AG09309 (cell line): ENCODE measurements around the gene NEURL2.
"Not testable (repeated sequence)": the region's sequence is repeated elsewhere in the genome, so short reads cannot be mapped to it uniquely, and the experiment has no call there.

Source experiments
- DNase-seq: peaks from one replicate; pipeline ENCODE4 v3.0.0-alpha.2; 2010; ENCODE audit warnings: low read depth
- H3K4me3 ChIP-seq: 2 replicates; pipeline ENCODE4 v1.5.1; 2011; ENCODE audit warnings: mild to moderate bottlenecking, low read depth, low read length, moderate library complexity; ENCODE audit not compliant: control insufficient read depth
- CTCF ChIP-seq: IDR thresholded peaks from 2 replicates; pipeline ENCODE4 v1.5.1; 2011; ENCODE audit warnings: mild to moderate bottlenecking, low read depth, low read length, inconsistent platforms; ENCODE audit not compliant: insufficient read depth, control insufficient read depth; ENCODE audit errors: missing control alignments

NEURL2 gene

GRCh38 chr20:45907219-45907948 is 16.4 kb upstream of the NEURL2 start:
- no peak for TF ChIP-seq CTCF
- no peak overlapping the region for H3K4me3 ChIP-seq
- no peak for DNase-seq

GRCh38 chr20:45905505-45906079 is 14.6 kb upstream of the NEURL2 start:
- DNase-seq: no peak
- no peak overlapping the region for H3K4me3 ChIP-seq
- no peak for TF ChIP-seq CTCF

GRCh38 chr20:45904583-45905504 is 13.8 kb upstream of the NEURL2 start:
- no peak for DNase-seq
- no peak for TF ChIP-seq CTCF
- H3K4me3 ChIP-seq: no peak overlapping the region

- no peak for DNase-seq
- no peak for TF ChIP-seq CTCF
- no peak overlapping the region for H3K4me3 ChIP-seq
Measured at GRCh38 chr20:45902199-45902701, 11.2 kb upstream of the NEURL2 start.

GRCh38 chr20:45901332-45901731 is 10.3 kb upstream of the NEURL2 start:
- not testable (repeated sequence) for DNase-seq, H3K4me3 ChIP-seq

- DNase-seq: no peak
- H3K4me3 ChIP-seq: no peak overlapping the region
- no peak for TF ChIP-seq CTCF
Measured at GRCh38 chr20:45899046-45899835, 8.2 kb upstream of the NEURL2 start.
